H1 (cell line): ENCODE data around the gene MRPL9. TPM values are rescaled to one million over a fixed set of nuclear protein-coding genes. Genes with fewer than 3 reads are reported as not detected.

Experiments
- CTCF ChIP-seq, 3 experiments: IDR thresholded peaks; 1 replicate in 2 of 3; 2 replicates in 1 of 3; pipeline versions ENCODE4 v1.5.1 to v1.6.1; 2011; ENCODE audit warnings: low read length in 3 of 3, mild to moderate bottlenecking in 3 of 3, inconsistent platforms in 2 of 3, low read depth in 1 of 3, moderate library complexity in 1 of 3; ENCODE audit not compliant: insufficient read depth in 1 of 3; ENCODE audit errors: control extremely low read depth in 1 of 3
- polyA plus RNA-seq, 7 experiments: library from polyadenylated mRNA; depleted of rRNA in 3 of 7; stranded (reverse) in 5 of 7; unstranded in 2 of 7; fragments of >200 nt in 5 of 7; fragments of 200-250 nt in 2 of 7; gene quantifications; 1 replicate in 5 of 7; 2 replicates in 1 of 7; 4 replicates in 1 of 7; pipeline versions ENCODE4 v1.2.1 to v1.2.3, GENCODE V29; 2011 to 2013; ENCODE audit warnings: missing spikeins in 2 of 7, mixed read lengths in 2 of 7
- total RNA-seq: library from RNA; stranded (reverse); fragmentation: NEBNext Ultra II Directional; extraction: Animal tissue kit (Norgen Biotek cat#: 25700); gene quantifications from 2 replicates; pipeline ENCODE4 v1.2.1, GENCODE V29; 2021

Gene MRPL9
- total and polyA plus RNA-seq, 2 of the 8 experiments (the other 6 are each of a cell fraction or from before 2014, with no cell fraction given): 74.9 to 113 TPM

GRCh38 chr1:151718666-151719065 is 44.6 kb downstream of the MRPL9 start (continued):
- no peak for TF ChIP-seq CTCF (IDR thresholded peaks at IDR 0.05; ENCODE audit: control extremely low read depth in 1 of 3, insufficient read depth in 1 of 3, low read depth in 1 of 3, low read length in 3 of 3)
